ENCODE data around the gene TRIM67.

DNA sequence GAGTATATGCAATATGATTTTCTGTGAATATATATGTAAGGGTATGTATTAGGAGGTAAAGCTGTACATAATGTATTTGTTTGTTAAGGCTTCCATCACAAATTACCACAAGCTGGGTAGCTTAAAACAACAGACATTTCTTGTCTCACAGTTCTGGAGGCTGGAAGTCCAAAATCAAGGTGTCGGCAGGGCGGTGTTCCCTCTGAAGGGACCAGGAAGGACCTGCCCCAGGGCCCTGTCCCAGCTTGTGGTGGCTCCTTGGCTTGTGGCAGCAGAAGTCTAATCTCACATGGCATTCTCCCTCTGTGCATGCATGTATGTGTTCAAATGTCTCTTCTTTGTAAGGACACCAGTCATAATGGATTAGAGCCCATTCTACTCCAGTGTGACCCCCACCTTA, 17.1 kb downstream of the TRIM67 start:
- TF ChIP-seq, protein P1, sequence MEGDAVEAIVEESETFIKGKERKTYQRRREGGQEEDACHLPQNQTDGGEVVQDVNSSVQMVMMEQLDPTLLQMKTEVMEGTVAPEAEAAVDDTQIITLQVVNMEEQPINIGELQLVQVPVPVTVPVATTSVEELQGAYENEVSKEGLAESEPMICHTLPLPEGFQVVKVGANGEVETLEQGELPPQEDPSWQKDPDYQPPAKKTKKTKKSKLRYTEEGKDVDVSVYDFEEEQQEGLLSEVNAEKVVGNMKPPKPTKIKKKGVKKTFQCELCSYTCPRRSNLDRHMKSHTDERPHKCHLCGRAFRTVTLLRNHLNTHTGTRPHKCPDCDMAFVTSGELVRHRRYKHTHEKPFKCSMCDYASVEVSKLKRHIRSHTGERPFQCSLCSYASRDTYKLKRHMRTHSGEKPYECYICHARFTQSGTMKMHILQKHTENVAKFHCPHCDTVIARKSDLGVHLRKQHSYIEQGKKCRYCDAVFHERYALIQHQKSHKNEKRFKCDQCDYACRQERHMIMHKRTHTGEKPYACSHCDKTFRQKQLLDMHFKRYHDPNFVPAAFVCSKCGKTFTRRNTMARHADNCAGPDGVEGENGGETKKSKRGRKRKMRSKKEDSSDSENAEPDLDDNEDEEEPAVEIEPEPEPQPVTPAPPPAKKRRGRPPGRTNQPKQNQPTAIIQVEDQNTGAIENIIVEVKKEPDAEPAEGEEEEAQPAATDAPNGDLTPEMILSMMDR (conservative IDR thresholded peaks at IDR 0.05; ENCODE audit: low read depth, low read length) = no peak
- TF ChIP-seq EZH2 (IDR thresholded peaks at IDR 0.05; ENCODE audit: low read length, unreplicated experiment) = no peak
